Thyroid gland (tissue), 4 donors: Measurements from ENCODE around the gene NAIF1. TPM values are rescaled to one million over a fixed set of nuclear protein-coding genes. Genes with fewer than 3 reads are reported as not detected.

ENCODE experiments used
- DNase-seq, 2 donors: peaks; one replicate each; pipeline ENCODE4 v3.0.0-alpha.2; 2019
- H3K27ac ChIP-seq, 3 donors: fragments of 200-600 bp; sonication (generic); 1 replicate in 2 of 3; 2 replicates in 1 of 3; pipeline ENCODE4 v1.5.1; 2016 to 2019; ENCODE audit warnings: mild to moderate bottlenecking in 1 of 3, moderate library complexity in 1 of 3
- H3K27me3 ChIP-seq: fragments of 200-600 bp; sonication (generic); one replicate; pipeline ENCODE4 v1.5.1; 2019
- H3K36me3 ChIP-seq, 2 donors: fragments of 200-600 bp; sonication (generic); one replicate each; pipeline ENCODE4 v1.5.1; 2016 to 2019
- H3K4me1 ChIP-seq, 2 donors: fragments of 200-600 bp; sonication (generic); one replicate each; pipeline ENCODE4 v1.5.1; 2017 to 2019
- H3K4me3 ChIP-seq, 3 donors: fragments of 200-600 bp; sonication (generic); replicated peaks in 1 of 3; 1 replicate in 2 of 3; 2 replicates in 1 of 3; pipeline ENCODE4 v1.5.1; 2016; ENCODE audit warnings: mild to moderate bottlenecking in 1 of 3
- H3K9me3 ChIP-seq: fragments of 200-600 bp; sonication (generic); one replicate; pipeline ENCODE4 v1.5.1; 2017
- CTCF ChIP-seq, 6 experiments: fragments of 200-600 bp in 3 of 6; fragments of 450-650 bp in 3 of 6; sonication (generic) in 3 of 6; IDR thresholded peaks; one replicate each; pipeline ENCODE4 v1.5.1; 2016 to 2019; ENCODE audit warnings: antibody characterized with exemption in 6 of 6, mild to moderate bottlenecking in 2 of 6, inconsistent platforms in 1 of 6, moderate library complexity in 1 of 6
- POLR2A ChIP-seq, 2 donors: fragments of 450-650 bp; IDR thresholded peaks; one replicate each; pipeline ENCODE4 v1.6.1; 2017; ENCODE audit warnings: antibody characterized with exemption in 2 of 2, mild to moderate bottlenecking in 2 of 2, moderate library complexity in 1 of 2
- WGBS, 2 donors: methylation state at CpG; one replicate each; pipeline ENCODE4 v1.1.5; 2017; 5-methylcytosine and 5-hydroxymethylcytosine counted together
- intact Hi-C: fragments of 100-400 bp; cut with DNase I; formaldehyde crosslinking; loops from one replicate; pipeline ENCODE4 v1.15.1; 2023
- total RNA-seq, 4 donors: library from RNA; depleted of rRNA; stranded (reverse); fragments of >200 nt; gene quantifications; one replicate each; pipeline ENCODE4 v1.2.3, GENCODE V29; 2016

Gene NAIF1
- total RNA-seq, 4 donors from 2014 or later = 5.3 to 17.2 (median 9.4) TPM

GRCh38 chr9:128094166-128094949 is 27.2 kb upstream of the NAIF1 start:
- Histone ChIP-seq H3K36me3 (no peaks in the 10 kb centered on the region), H3K4me3 (no peak overlapping the region), H3K9me3 (no peaks in the 10 kb centered on the region), H3K4me1 (peaks cover 38 to 85% of the 10 kb centered on the region in 2 donors), H3K27ac (peak overlapping the region; percentile 89 to 100 (median 99)), H3K27me3 (no peaks in the 10 kb centered on the region)
- DNase-seq = peak; percentile 83 to 85
- TF ChIP-seq CTCF (IDR thresholded peaks at IDR 0.05) (no peak), POLR2A (IDR thresholded peaks at IDR 0.05) (peak in 1 of 2 donors; percentile 45)
- 24% methylated on average over 8 of the region's 8 CpGs for whole genome bisulfite sequencing, 2 donors
- intact Hi-C loops = no loop called here

GRCh38 chr9:128093011-128093410 is 25.9 kb upstream of the NAIF1 start:
- Histone ChIP-seq H3K4me3 (no peak overlapping the region), H3K36me3 (no peaks in the 10 kb centered on the region), H3K4me1 (peaks cover 41 to 89% of the 10 kb centered on the region in 2 donors), H3K27me3 (no peaks in the 10 kb centered on the region), H3K27ac (peak overlapping the region; percentile 89 to 100 (median 99)), H3K9me3 (no peaks in the 10 kb centered on the region)
- intact Hi-C loops = no loop called here
- TF ChIP-seq CTCF (IDR thresholded peaks at IDR 0.05) (no peak), POLR2A (IDR thresholded peaks at IDR 0.05) (no peak)
- WGBS, 2 donors = 68 to 70% methylated on average over 4 of the region's 4 CpGs
- DNase-seq = no peak

GRCh38 chr9:128092199-128092977 is 25.3 kb upstream of the NAIF1 start:
- Histone ChIP-seq H3K4me1 (peaks cover 35 to 84% of the 10 kb centered on the region in 2 donors), H3K36me3 (no peaks in the 10 kb centered on the region), H3K27ac (peak overlapping the region in 2 of 3 donors; percentile 99 to 100), H3K9me3 (no peaks in the 10 kb centered on the region), H3K4me3 (no peak overlapping the region), H3K27me3 (no peaks in the 10 kb centered on the region)
- intact Hi-C loops = no loop called here
- TF ChIP-seq POLR2A (IDR thresholded peaks at IDR 0.05) = no peak
- no peak for TF ChIP-seq CTCF (IDR thresholded peaks at IDR 0.05)
- DNase-seq = no peak
- WGBS, 2 donors = 82 to 83% methylated on average over 16 of the region's 16 CpGs

- TF ChIP-seq CTCF (IDR thresholded peaks at IDR 0.05) = no peak
- no peak for TF ChIP-seq POLR2A (IDR thresholded peaks at IDR 0.05)
- no peaks in the 10 kb centered on the region for H3K27me3 ChIP-seq
- H3K9me3 ChIP-seq = no peaks in the 10 kb centered on the region
- H3K4me1 ChIP-seq = peaks cover 31 to 82% of the 10 kb centered on the region in 2 donors
- WGBS, 2 donors = 67 to 69% methylated on average over 11 to 12 of the region's 13 CpGs
- intact Hi-C loops = no loop called here
- no peak for DNase-seq
- H3K4me3 ChIP-seq = no peak overlapping the region
- peak overlapping the region in 2 of 3 donors; percentile 69 to 100 for H3K27ac ChIP-seq
- no peaks in the 10 kb centered on the region for H3K36me3 ChIP-seq
These were observed 24.5 kb upstream of the NAIF1 start for GRCh38 chr9:128091571-128091970.
